Stimulated activated naive B cell treated with anti-CD40 and anti-IgM and Interleukin-4, amounts not matched to agents 10 μg/mL and 1 μg/mL and 100 μg/mL, for 72 hours (primary cell): ENCODE measurements around the gene MYL10.

Experiments
- ATAC-seq, 2 donors: fragments of 150-1000 bp; cut with Tn5 transposase; replicated peaks; 2 replicates each; pipeline ENCODE4 v1.10.0; 2021; ENCODE audit warnings: moderate library complexity in 1 of 2
- DNase-seq: peaks from one replicate; pipeline ENCODE4 v3.0.0; 2021
- H3K27ac Mint-ChIP-seq: one replicate; pipeline ENCODE4 v1.8.0; 2022; ENCODE audit warnings: mild to moderate bottlenecking, mixed read lengths
- H3K27me3 Mint-ChIP-seq, 2 donors: one replicate each; pipeline ENCODE4 v1.8.0; 2022; ENCODE audit warnings: mixed read lengths in 2 of 2
- H3K36me3 Mint-ChIP-seq, 2 donors: one replicate each; pipeline ENCODE4 v1.8.0; 2022; ENCODE audit warnings: mixed read lengths in 2 of 2, mild to moderate bottlenecking in 1 of 2
- H3K4me1 Mint-ChIP-seq, 2 donors: one replicate each; pipeline ENCODE4 v1.8.0; 2022; ENCODE audit warnings: mixed read lengths in 2 of 2, mild to moderate bottlenecking in 1 of 2
- H3K4me3 Mint-ChIP-seq, 2 donors: one replicate each; pipeline ENCODE4 v1.8.0; 2022; ENCODE audit warnings: mild to moderate bottlenecking in 2 of 2, mixed read lengths in 2 of 2, moderate library complexity in 1 of 2
- H3K9me3 Mint-ChIP-seq, 2 donors: one replicate each; pipeline ENCODE4 v1.8.0; 2022; ENCODE audit warnings: mixed read lengths in 2 of 2, mild to moderate bottlenecking in 1 of 2

Gene MYL10

GRCh38 chr7:101629171-101629570 lies at the start of gene MYL10:
Gene MYL10 (minus strand): TSS chr7:101629296. CDS start chr7:101629118, 178 bp downstream.
- no peak for DNase-seq
- no peak within 1 kb of the TSS for H3K27ac Mint-ChIP-seq
- H3K9me3 Mint-ChIP-seq: peaks cover 0 to 5% of the 10 kb centered on the region in 2 donors
- H3K4me1 Mint-ChIP-seq: peaks cover 2 to 5% of the 10 kb centered on the region in 2 donors
- H3K4me3 Mint-ChIP-seq: no peak within 1 kb of the TSS
- peaks cover 25 to 28% of the 10 kb centered on the region in 2 donors for H3K27me3 Mint-ChIP-seq
- no peak for ATAC-seq
- no peaks in the 10 kb centered on the region for H3K36me3 Mint-ChIP-seq

- Mint-ChIP-seq H3K36me3 (no peaks in the 10 kb centered on the region), H3K27me3 (peaks cover 0 to 8% of the 10 kb centered on the region in 2 donors), H3K9me3 (no peaks in the 10 kb centered on the region), H3K4me1 (no peaks in the 10 kb centered on the region), H3K27ac (no peak overlapping the region), H3K4me3 (no peak overlapping the region)
- no peak for ATAC-seq
- no peak for DNase-seq
Observed at GRCh38 chr7:101678658-101679057, 49.6 kb upstream of the MYL10 start.

- H3K36me3 Mint-ChIP-seq: no peaks in the 10 kb centered on the region
- no peak overlapping the region for H3K27ac Mint-ChIP-seq
- H3K27me3 Mint-ChIP-seq: peaks cover 0 to 8% of the 10 kb centered on the region in 2 donors
- H3K4me3 Mint-ChIP-seq: no peak overlapping the region
- no peaks in the 10 kb centered on the region for H3K4me1 Mint-ChIP-seq
- DNase-seq (no peak), ATAC-seq (no peak)
- peaks cover 4% of the 10 kb centered on the region in 2 donors for H3K9me3 Mint-ChIP-seq
Observed at GRCh38 chr7:101677797-101678479, 48.8 kb upstream of the MYL10 start.

GRCh38 chr7:101677391-101677790 lies 48.3 kb upstream of the MYL10 start:
- Mint-ChIP-seq H3K27me3 (peaks cover 0 to 8% of the 10 kb centered on the region in 2 donors), H3K4me3 (no peak overlapping the region), H3K27ac (no peak overlapping the region), H3K9me3 (peaks cover 4% of the 10 kb centered on the region in 2 donors), H3K4me1 (no peaks in the 10 kb centered on the region), H3K36me3 (no peaks in the 10 kb centered on the region)
- DNase-seq (no peak), ATAC-seq (no peak)

GRCh38 chr7:101676956-101677355 lies 47.9 kb upstream of the MYL10 start:
- H3K4me1 Mint-ChIP-seq: no peaks in the 10 kb centered on the region
- no peak overlapping the region for H3K27ac Mint-ChIP-seq

DNA sequence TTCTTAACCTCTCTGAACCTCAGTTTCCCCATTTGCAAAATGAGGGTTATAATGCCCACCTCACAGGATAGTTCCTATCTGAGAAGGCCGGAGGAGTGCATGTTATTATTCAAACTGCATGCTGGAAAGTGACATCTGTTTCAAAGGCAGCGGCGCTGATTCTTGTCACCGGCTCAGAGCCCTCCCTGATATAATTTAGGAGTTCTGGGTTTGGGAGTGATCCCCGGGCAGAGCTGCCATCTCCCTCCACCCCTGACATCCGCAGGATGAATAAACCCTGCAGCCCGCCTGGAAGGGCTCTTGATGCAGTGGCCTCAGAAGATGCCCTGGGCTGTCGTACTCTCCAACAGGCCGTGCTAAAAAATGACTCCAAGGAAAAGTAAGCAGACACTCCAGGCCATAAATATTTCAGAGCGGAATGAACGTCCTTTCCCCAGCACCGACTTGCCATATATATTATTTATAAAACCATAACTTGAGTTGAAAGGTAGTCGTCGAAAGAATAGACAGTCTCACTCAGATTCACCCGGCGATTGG lies 47.0 kb upstream of the MYL10 start:
- Mint-ChIP-seq H3K4me1 (no peaks in the 10 kb centered on the region), H3K36me3 (no peaks in the 10 kb centered on the region), H3K4me3 (no peak overlapping the region), H3K27me3 (peaks cover 0 to 8% of the 10 kb centered on the region in 2 donors), H3K27ac (no peak overlapping the region), H3K9me3 (peaks cover 4% of the 10 kb centered on the region in 2 donors)
- DNase-seq (no peak), ATAC-seq (no peak)

More at GRCh38 chr7:101676956-101677355, 47.9 kb upstream of the MYL10 start:
- Mint-ChIP-seq H3K4me3 (no peak overlapping the region), H3K36me3 (no peaks in the 10 kb centered on the region), H3K27me3 (peaks cover 0 to 8% of the 10 kb centered on the region in 2 donors), H3K9me3 (peaks cover 4% of the 10 kb centered on the region in 2 donors)
- ATAC-seq: no peak
- DNase-seq: no peak

GRCh38 chr7:101674439-101674838 lies 45.3 kb upstream of the MYL10 start:
- H3K27ac Mint-ChIP-seq: no peak overlapping the region
- ATAC-seq (no peak), DNase-seq (no peak)
- peaks cover 0 to 8% of the 10 kb centered on the region in 2 donors for H3K27me3 Mint-ChIP-seq
- no peaks in the 10 kb centered on the region for H3K4me1 Mint-ChIP-seq
- H3K36me3 Mint-ChIP-seq: no peaks in the 10 kb centered on the region
- H3K9me3 Mint-ChIP-seq: peaks cover 4% of the 10 kb centered on the region in 2 donors
- H3K4me3 Mint-ChIP-seq: no peak overlapping the region

DNA sequence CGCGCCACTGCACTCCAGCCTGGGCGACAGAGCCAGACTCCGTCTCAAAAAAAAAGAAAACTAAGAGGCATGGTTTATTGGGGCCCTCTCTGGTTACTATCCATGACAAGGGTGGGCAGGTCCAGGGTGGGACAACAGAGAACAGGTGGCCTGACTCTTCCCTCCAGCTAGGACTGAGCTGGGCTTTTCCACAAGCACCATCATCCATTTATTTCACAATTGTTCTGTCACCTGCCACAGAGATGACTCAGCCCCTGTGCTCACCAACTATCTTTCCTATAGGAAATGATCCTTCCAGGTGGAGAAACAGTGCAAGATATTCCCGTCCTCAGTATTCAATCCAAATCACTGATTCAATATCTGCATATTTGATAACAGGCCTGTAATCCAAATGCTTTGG lies 44.9 kb upstream of the MYL10 start:
- no peaks in the 10 kb centered on the region for H3K36me3 Mint-ChIP-seq
- H3K27ac Mint-ChIP-seq: no peak overlapping the region
- ATAC-seq: no peak

GRCh38 chr7:101673315-101673714 lies 44.2 kb upstream of the MYL10 start:
- peaks cover 7 to 8% of the 10 kb centered on the region in 2 donors for H3K9me3 Mint-ChIP-seq
- no peak for DNase-seq
- H3K4me3 Mint-ChIP-seq: no peak overlapping the region
- no peaks in the 10 kb centered on the region for H3K36me3 Mint-ChIP-seq
- peaks cover 5 to 13% of the 10 kb centered on the region in 2 donors for H3K27me3 Mint-ChIP-seq
- no peaks in the 10 kb centered on the region for H3K4me1 Mint-ChIP-seq
- ATAC-seq: no peak
- no peak overlapping the region for H3K27ac Mint-ChIP-seq

More for the DNA sequence above, 44.9 kb upstream of the MYL10 start:
- Mint-ChIP-seq H3K27me3 (peaks cover 0 to 8% of the 10 kb centered on the region in 2 donors), H3K4me1 (no peaks in the 10 kb centered on the region), H3K4me3 (no peak overlapping the region), H3K9me3 (peaks cover 4% of the 10 kb centered on the region in 2 donors)
- no peak for DNase-seq

- peaks cover 7 to 8% of the 10 kb centered on the region in 2 donors for H3K9me3 Mint-ChIP-seq
- H3K36me3 Mint-ChIP-seq: no peaks in the 10 kb centered on the region
- DNase-seq (no peak), ATAC-seq (no peak)
- no peaks in the 10 kb centered on the region for H3K4me1 Mint-ChIP-seq
- no peak overlapping the region for H3K27ac Mint-ChIP-seq
- peaks cover 7 to 10% of the 10 kb centered on the region in 2 donors for H3K27me3 Mint-ChIP-seq
- no peak overlapping the region for H3K4me3 Mint-ChIP-seq
Observed at GRCh38 chr7:101671371-101672356, 42.6 kb upstream of the MYL10 start.

DNA sequence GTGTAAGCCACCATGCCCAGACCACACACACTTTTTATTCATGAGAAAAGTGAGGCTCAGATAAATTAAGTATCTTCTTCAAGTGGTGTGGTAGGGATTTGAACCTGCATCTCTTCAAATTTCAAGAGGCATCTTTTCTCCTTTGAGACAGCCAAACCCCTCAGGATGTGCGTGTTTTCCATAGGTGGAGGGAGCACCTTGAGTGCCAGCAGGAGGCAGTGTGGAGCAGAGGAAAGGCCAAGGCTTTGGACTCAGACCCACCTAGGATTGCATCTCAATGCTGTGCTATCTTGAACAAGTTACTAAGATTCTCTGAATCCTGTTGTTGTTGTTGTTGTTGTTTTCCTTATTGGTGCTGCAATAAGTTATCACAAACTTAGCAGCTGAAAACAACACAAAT lies 40.2 kb upstream of the MYL10 start:
- Mint-ChIP-seq H3K27me3 (peaks cover 15 to 20% of the 10 kb centered on the region in 2 donors), H3K36me3 (peaks cover 0 to 3% of the 10 kb centered on the region in 2 donors), H3K27ac (no peak overlapping the region), H3K4me1 (no peaks in the 10 kb centered on the region), H3K9me3 (peaks cover 7 to 8% of the 10 kb centered on the region in 2 donors), H3K4me3 (no peak overlapping the region)
- DNase-seq (no peak), ATAC-seq (no peak)

GRCh38 chr7:101668726-101669125 lies 39.6 kb upstream of the MYL10 start:
- Mint-ChIP-seq H3K27me3 (peaks cover 15 to 22% of the 10 kb centered on the region in 2 donors), H3K4me1 (no peaks in the 10 kb centered on the region), H3K27ac (no peak overlapping the region), H3K4me3 (no peak overlapping the region), H3K36me3 (peaks cover 0 to 4% of the 10 kb centered on the region in 2 donors), H3K9me3 (peaks cover 8% of the 10 kb centered on the region in 2 donors)
- no peak for DNase-seq
- ATAC-seq: no peak

DNA sequence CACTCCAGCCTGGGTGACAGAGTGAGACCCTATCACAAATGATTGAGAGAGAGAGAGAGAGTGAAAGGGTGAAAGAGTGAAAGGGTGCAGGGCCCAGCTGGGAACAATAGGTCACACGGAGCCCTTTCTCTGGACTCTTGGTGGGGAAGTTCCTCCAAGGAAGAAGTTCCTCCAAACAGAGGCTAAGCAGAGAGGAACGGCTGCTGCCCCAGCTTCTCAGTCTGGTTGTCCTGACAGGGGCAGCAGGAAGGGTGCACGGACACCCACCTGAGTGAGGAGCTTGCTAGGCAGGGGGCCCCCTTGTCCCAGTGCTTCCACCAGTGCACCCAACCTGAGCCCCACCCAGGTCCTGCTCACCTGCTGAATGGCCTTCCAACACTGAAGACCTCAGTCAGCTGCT lies 38.8 kb upstream of the MYL10 start:
- no peak for ATAC-seq

DNA sequence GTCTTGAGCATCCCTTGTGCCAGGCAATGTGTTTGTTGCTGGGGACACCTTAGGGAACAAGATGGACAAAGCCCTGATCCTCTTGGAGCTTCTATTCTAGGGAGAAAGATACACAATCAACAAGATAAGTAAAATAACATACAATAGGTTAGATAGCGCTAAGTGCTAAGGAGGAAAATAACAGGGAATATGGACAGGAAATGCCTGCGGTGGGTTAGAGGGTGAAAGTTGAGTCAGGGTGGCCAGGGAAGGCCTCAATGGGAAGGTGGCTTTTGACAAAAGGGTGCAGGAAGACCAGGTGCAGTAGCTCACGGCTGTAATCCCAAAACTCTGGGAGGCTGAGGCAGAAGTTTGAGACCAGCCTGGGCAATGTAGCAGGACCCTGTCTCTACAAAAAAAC lies 38.3 kb upstream of the MYL10 start:
- Mint-ChIP-seq H3K9me3 (peaks cover 7 to 10% of the 10 kb centered on the region in 2 donors), H3K27ac (no peak overlapping the region), H3K4me3 (no peak overlapping the region), H3K27me3 (peaks cover 15 to 22% of the 10 kb centered on the region in 2 donors), H3K36me3 (peaks cover 3 to 7% of the 10 kb centered on the region in 2 donors), H3K4me1 (no peaks in the 10 kb centered on the region)
- no peak for DNase-seq
- ATAC-seq: no peak

More for the DNA sequence above, 38.8 kb upstream of the MYL10 start:
- DNase-seq: no peak
- Mint-ChIP-seq H3K27ac (no peak overlapping the region), H3K36me3 (peaks cover 2 to 6% of the 10 kb centered on the region in 2 donors), H3K4me3 (no peak overlapping the region), H3K9me3 (peaks cover 7 to 9% of the 10 kb centered on the region in 2 donors), H3K27me3 (peaks cover 15 to 22% of the 10 kb centered on the region in 2 donors), H3K4me1 (no peaks in the 10 kb centered on the region)
